Peyer's patch (tissue), 4 donors: ENCODE data around the gene KLHL36. TPM values are rescaled to one million over a fixed set of nuclear protein-coding genes. Genes with fewer than 3 reads are reported as not detected.

Source experiments
- DNase-seq, 3 donors: peaks; one replicate each; pipeline ENCODE4 v3.0.0-alpha.2; 2017 to 2019
- H3K27ac ChIP-seq, 4 donors: fragments of 200-600 bp; sonication (generic); one replicate each; pipeline ENCODE4 v1.5.1; 2016 to 2019
- H3K27me3 ChIP-seq, 2 donors: fragments of 200-600 bp; sonication (generic); one replicate each; pipeline ENCODE4 v1.5.1; 2019
- H3K36me3 ChIP-seq, 3 donors: fragments of 200-600 bp; sonication (generic); one replicate each; pipeline ENCODE4 v1.5.1; 2016 to 2019
- H3K4me1 ChIP-seq, 4 donors: fragments of 200-600 bp; sonication (generic); one replicate each; pipeline ENCODE4 v1.5.1; 2016 to 2019
- H3K4me3 ChIP-seq, 4 donors: fragments of 200-600 bp; sonication (generic); 1 replicate in 3 of 4; 2 replicates in 1 of 4; pipeline ENCODE4 v1.5.1; 2016 to 2019; ENCODE audit warnings: mild to moderate bottlenecking in 1 of 4
- H3K9me3 ChIP-seq, 4 donors: fragments of 200-600 bp; sonication (generic); one replicate each; pipeline ENCODE4 v1.5.1; 2016 to 2019; ENCODE audit warnings: mild to moderate bottlenecking in 1 of 4
- POLR2A ChIP-seq, 2 donors: fragments of 450-650 bp; IDR thresholded peaks; one replicate each; pipeline ENCODE4 v1.5.1; 2017; ENCODE audit warnings: antibody characterized with exemption in 2 of 2, mild to moderate bottlenecking in 2 of 2, moderate library complexity in 2 of 2
- total RNA-seq, 4 donors: library from RNA; depleted of rRNA; stranded (reverse); fragments of >200 nt; gene quantifications; one replicate each; pipeline ENCODE4 v1.1.0, GENCODE V29; 2016
- TF ChIP-seq, protein P1 (sequence below), 6 experiments: fragments of 450-650 bp in 4 of 6; fragments of 200-600 bp in 2 of 6; sonication (generic) in 1 of 6; IDR thresholded peaks; one replicate each; pipeline ENCODE4 v1.5.1; 2017 to 2019; ENCODE audit warnings: antibody characterized with exemption in 6 of 6, mild to moderate bottlenecking in 3 of 6, moderate library complexity in 1 of 6

Gene KLHL36
- total RNA-seq, 4 donors from 2014 or later: 57.8 to 81.4 (median 74.4) TPM

DNA sequence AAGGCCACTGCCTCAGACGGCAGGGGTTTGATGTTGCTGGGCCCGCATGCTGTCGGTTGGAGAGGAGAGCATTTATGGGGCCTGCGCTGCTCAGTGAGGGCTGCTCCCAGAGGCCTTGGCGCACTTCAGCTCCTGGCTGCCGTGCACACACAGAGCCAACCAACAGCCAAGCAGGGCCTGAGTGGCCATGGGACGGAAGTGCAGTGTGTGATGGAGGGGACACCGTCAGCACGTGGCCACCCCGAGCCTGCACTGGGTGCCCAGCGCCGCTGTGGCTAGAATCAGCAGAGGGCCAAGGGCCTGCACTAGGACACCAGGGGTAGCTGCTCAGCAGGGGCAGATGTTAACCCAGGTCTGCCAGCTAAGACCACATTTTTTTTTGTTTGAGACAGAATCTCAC lies 21.8 kb downstream of the KLHL36 start:
- Histone ChIP-seq H3K27ac (no peak overlapping the region), H3K4me3 (no peak overlapping the region), H3K4me1 (peaks cover 0 to under 1% (median 0%) of the 10 kb centered on the region in 4 donors), H3K27me3 (no peaks in the 10 kb centered on the region), H3K36me3 (peaks cover 0 to 5% (median 0%) of the 10 kb centered on the region in 3 donors), H3K9me3 (no peaks in the 10 kb centered on the region)
- no peak for DNase-seq
- TF ChIP-seq, protein P1, sequence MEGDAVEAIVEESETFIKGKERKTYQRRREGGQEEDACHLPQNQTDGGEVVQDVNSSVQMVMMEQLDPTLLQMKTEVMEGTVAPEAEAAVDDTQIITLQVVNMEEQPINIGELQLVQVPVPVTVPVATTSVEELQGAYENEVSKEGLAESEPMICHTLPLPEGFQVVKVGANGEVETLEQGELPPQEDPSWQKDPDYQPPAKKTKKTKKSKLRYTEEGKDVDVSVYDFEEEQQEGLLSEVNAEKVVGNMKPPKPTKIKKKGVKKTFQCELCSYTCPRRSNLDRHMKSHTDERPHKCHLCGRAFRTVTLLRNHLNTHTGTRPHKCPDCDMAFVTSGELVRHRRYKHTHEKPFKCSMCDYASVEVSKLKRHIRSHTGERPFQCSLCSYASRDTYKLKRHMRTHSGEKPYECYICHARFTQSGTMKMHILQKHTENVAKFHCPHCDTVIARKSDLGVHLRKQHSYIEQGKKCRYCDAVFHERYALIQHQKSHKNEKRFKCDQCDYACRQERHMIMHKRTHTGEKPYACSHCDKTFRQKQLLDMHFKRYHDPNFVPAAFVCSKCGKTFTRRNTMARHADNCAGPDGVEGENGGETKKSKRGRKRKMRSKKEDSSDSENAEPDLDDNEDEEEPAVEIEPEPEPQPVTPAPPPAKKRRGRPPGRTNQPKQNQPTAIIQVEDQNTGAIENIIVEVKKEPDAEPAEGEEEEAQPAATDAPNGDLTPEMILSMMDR (IDR thresholded peaks at IDR 0.05): no peak
- no peak for TF ChIP-seq POLR2A (IDR thresholded peaks at IDR 0.05)

DNA sequence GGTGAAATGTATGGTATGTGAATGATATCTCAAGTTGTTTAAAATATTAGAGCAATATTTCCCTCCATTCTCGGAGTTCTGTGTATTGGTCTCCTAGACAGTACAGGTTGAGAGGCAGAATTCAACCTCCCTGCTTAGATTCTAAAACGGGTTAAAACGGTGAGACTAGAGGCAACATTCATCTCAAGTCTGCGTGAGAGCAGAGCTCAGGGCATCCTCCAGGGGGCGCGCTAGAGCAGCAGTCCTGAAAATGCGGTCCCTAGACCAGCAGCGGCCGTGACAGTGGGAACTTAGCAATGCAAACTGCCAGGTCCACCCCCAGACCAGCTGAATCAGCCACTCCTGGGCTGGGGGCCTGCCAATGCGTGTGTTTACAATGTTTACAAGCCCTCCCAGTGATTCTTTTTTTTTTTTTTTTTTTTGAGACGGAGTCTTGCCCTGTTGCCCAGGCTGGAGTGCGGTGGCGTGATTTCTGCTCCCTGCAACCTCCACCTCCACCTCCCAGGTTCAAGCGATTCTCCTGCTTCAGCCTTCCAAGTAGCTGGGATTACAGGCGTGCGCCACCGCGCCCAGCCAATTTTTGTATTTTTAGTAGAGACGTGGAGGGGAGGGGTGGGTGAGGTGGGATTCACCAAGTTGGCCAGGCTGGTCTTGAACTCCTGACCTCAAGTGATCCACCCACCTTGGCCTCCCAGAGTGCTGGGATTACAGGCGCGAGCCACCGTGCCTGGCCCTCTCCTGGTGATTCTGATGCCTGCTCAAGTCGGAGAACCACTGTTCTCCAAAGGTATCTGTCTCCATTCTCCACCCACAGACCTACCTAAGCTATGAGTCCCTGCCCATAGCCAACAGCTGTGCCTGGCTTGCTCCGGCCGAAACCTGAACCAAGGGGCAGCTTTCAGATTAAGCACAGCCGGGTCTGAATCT lies 24.2 kb downstream of the KLHL36 start:
- Histone ChIP-seq H3K4me1 (no peaks in the 10 kb centered on the region), H3K4me3 (no peak overlapping the region), H3K36me3 (no peaks in the 10 kb centered on the region), H3K27ac (no peak overlapping the region), H3K27me3 (no peaks in the 10 kb centered on the region), H3K9me3 (no peaks in the 10 kb centered on the region)
- peak; percentile 75 to 92 (median 88) for DNase-seq
- TF ChIP-seq, protein P1 (IDR thresholded peaks at IDR 0.05): peak; percentile 87 to 92 (median 89)
- TF ChIP-seq POLR2A (IDR thresholded peaks at IDR 0.05): no peak

DNA sequence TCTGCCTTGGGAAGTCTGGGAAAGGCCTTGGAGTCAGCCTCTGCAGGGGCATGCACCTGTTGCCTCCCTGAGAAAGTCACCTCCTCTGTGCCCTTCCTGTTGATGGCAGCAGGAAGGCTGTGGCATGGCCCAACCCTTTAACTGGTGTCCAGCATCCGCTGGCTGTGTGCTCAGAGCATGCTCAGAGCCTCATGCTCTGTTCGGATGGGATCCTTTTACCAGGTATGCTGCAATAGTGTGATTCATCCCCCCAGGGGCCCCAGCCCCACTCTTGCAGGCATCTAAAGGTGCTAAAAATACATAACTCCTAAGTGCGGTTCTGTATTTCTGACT lies 24.9 kb downstream of the KLHL36 start:
- Histone ChIP-seq H3K36me3 (no peaks in the 10 kb centered on the region), H3K4me3 (no peak overlapping the region), H3K27ac (no peak overlapping the region), H3K4me1 (no peaks in the 10 kb centered on the region), H3K9me3 (no peaks in the 10 kb centered on the region), H3K27me3 (no peaks in the 10 kb centered on the region)
- no peak for DNase-seq
- TF ChIP-seq, protein P1 (IDR thresholded peaks at IDR 0.05): no peak
- no peak for TF ChIP-seq POLR2A (IDR thresholded peaks at IDR 0.05)

DNA sequence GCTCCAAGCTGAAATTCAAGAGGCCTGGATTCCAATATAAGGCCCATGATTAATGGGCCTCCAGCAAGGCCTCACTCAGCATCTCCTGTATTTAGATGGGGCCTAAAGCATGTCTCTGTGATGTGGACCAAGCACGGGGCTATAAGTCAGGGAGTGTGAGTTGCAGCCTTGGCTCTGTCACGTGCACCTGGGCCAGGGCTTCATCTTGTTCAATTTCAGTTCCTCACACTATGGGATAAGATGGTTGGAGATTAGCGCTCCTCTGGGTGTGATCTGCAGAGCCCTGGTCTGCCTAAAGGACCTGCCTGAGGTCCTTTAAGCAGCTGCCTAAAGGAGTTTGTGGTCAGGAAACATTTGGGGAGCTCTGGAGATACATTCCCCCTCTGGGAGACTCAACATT lies 25.2 kb downstream of the KLHL36 start:
- H3K36me3 ChIP-seq: no peaks in the 10 kb centered on the region
- H3K27me3 ChIP-seq: no peaks in the 10 kb centered on the region
- no peaks in the 10 kb centered on the region for H3K4me1 ChIP-seq
- no peak for DNase-seq
- no peak overlapping the region for H3K4me3 ChIP-seq
- no peak overlapping the region for H3K27ac ChIP-seq
- TF ChIP-seq, protein P1 (IDR thresholded peaks at IDR 0.05): no peak
- TF ChIP-seq POLR2A (IDR thresholded peaks at IDR 0.05): no peak
- no peaks in the 10 kb centered on the region for H3K9me3 ChIP-seq

DNA sequence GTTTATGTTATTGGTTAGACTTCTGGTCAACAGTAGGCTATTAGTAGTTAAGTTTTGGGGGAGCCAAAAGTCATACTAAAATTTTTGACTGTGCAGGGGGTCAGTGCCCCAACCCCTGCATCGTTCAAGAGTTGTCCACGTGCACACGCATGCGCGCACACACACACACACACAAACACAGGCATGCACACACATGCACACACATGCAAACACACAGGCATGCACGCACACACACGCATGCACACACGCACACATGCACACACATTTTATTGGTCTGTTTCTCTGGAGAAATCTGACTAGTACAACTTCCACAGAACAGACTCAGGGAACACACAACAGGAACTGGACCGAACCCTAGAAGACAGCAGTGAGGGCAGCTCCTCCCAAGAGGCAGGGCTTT lies 27.1 kb downstream of the KLHL36 start:
- Histone ChIP-seq H3K27me3 (no peaks in the 10 kb centered on the region), H3K4me1 (no peaks in the 10 kb centered on the region), H3K27ac (no peak overlapping the region), H3K4me3 (no peak overlapping the region), H3K9me3 (no peaks in the 10 kb centered on the region), H3K36me3 (no peaks in the 10 kb centered on the region)
- TF ChIP-seq POLR2A (IDR thresholded peaks at IDR 0.05): no peak
- TF ChIP-seq, protein P1 (IDR thresholded peaks at IDR 0.05): no peak
- DNase-seq: no peak
